Measurements from ENCODE around the gene RCCD1.
A peak's percentile ranks its signal among the peaks of the same experiment; 100 is the strongest.

RCCD1 gene

DNA sequence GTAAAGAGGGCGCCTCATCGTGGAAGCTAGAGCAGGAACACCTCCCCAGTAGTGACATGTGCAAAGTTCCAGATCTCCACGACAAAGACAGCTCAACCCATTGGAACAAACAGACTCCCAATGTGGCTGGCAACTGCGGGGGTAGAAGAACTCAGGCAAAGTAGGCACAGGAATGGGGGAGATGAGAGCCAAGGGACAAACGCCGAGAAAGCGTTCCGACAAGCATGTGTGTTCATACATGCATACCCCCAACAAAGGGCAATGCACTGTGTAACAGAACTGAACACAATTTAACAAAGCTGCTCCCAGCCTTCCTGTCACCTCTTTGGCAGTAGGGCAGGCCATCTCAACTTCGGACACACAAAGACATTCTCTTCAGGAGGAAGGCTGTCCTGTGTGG, 11.6 kb downstream of the RCCD1 start:
- peaks cover 98% of the 10 kb centered on the region for H3K36me3 ChIP-seq (ENCODE audit: low read depth)
- no peaks in the 10 kb centered on the region for H3K9me3 ChIP-seq (ENCODE audit: severe bottlenecking)

GRCh38 chr15:90967206-90967605, 12.5 kb downstream of the RCCD1 start:
- TF ChIP-seq, protein P1, sequence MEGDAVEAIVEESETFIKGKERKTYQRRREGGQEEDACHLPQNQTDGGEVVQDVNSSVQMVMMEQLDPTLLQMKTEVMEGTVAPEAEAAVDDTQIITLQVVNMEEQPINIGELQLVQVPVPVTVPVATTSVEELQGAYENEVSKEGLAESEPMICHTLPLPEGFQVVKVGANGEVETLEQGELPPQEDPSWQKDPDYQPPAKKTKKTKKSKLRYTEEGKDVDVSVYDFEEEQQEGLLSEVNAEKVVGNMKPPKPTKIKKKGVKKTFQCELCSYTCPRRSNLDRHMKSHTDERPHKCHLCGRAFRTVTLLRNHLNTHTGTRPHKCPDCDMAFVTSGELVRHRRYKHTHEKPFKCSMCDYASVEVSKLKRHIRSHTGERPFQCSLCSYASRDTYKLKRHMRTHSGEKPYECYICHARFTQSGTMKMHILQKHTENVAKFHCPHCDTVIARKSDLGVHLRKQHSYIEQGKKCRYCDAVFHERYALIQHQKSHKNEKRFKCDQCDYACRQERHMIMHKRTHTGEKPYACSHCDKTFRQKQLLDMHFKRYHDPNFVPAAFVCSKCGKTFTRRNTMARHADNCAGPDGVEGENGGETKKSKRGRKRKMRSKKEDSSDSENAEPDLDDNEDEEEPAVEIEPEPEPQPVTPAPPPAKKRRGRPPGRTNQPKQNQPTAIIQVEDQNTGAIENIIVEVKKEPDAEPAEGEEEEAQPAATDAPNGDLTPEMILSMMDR (IDR thresholded peaks at IDR 0.05; ENCODE audit: poor library complexity, severe bottlenecking), result no peak

More for the DNA sequence above, 11.6 kb downstream of the RCCD1 start:
- no peak overlapping the region for H3K4me3 ChIP-seq (ENCODE audit: severe bottlenecking)
- ATAC-seq (ENCODE audit: low read depth) (no peak), DNase-seq (ENCODE audit: low spot score) (no peak)
- TF ChIP-seq, protein P1 (IDR thresholded peaks at IDR 0.05; ENCODE audit: poor library complexity, severe bottlenecking), result no peak
- H3K27me3 ChIP-seq (ENCODE audit: insufficient read depth, poor library complexity, severe bottlenecking), result no peaks in the 10 kb centered on the region
- no peaks in the 10 kb centered on the region for H3K4me1 ChIP-seq (ENCODE audit: insufficient read depth, poor library complexity, severe bottlenecking)
- no peak overlapping the region for H3K27ac ChIP-seq (ENCODE audit: poor library complexity, severe bottlenecking)

GRCh38 chr15:90968434-90968833, 13.8 kb downstream of the RCCD1 start:
- TF ChIP-seq, protein P1 (IDR thresholded peaks at IDR 0.05; ENCODE audit: poor library complexity, severe bottlenecking), result no peak
- Histone ChIP-seq H3K9me3 (ENCODE audit: severe bottlenecking) (no peaks in the 10 kb centered on the region), H3K4me1 (ENCODE audit: insufficient read depth, poor library complexity, severe bottlenecking) (no peaks in the 10 kb centered on the region), H3K4me3 (ENCODE audit: severe bottlenecking) (no peak overlapping the region), H3K27ac (ENCODE audit: poor library complexity, severe bottlenecking) (no peak overlapping the region), H3K36me3 (ENCODE audit: low read depth) (peaks cover 98% of the 10 kb centered on the region), H3K27me3 (ENCODE audit: insufficient read depth, poor library complexity, severe bottlenecking) (no peaks in the 10 kb centered on the region)
- no peak for DNase-seq (ENCODE audit: low spot score)
- ATAC-seq (ENCODE audit: low read depth), result no peak

More at GRCh38 chr15:90967206-90967605, 12.5 kb downstream of the RCCD1 start:
- DNase-seq (ENCODE audit: low spot score), result no peak
- Histone ChIP-seq H3K27me3 (ENCODE audit: insufficient read depth, poor library complexity, severe bottlenecking) (no peaks in the 10 kb centered on the region), H3K9me3 (ENCODE audit: severe bottlenecking) (no peaks in the 10 kb centered on the region), H3K27ac (ENCODE audit: poor library complexity, severe bottlenecking) (no peak overlapping the region), H3K4me3 (ENCODE audit: severe bottlenecking) (no peak overlapping the region), H3K4me1 (ENCODE audit: insufficient read depth, poor library complexity, severe bottlenecking) (no peaks in the 10 kb centered on the region), H3K36me3 (ENCODE audit: low read depth) (peaks cover 98% of the 10 kb centered on the region)
- peak; percentile 70 for ATAC-seq (ENCODE audit: low read depth)

DNA sequence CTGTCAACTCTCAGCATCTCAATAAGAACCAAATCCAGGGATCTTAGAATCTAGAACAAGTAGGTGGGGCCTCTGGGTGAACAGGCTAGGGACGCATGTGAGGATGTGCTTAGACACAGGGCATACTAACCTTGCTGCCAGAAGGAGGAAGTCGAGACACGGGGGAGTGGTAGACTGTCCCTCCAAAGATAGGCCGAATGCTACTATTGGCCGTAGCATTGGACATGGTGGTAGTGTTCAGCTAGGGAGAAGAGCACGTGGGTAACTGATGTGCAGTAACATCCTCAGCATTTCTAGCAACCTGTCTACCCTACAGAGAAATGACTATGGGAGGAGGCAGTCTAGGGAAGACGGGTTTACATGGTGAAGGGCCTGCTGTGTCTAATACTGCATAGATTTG, 15.6 kb downstream of the RCCD1 start:
- Histone ChIP-seq H3K9me3 (ENCODE audit: severe bottlenecking) (no peaks in the 10 kb centered on the region), H3K36me3 (ENCODE audit: low read depth) (peaks cover 98% of the 10 kb centered on the region), H3K4me3 (ENCODE audit: severe bottlenecking) (no peak overlapping the region), H3K27ac (ENCODE audit: poor library complexity, severe bottlenecking) (no peak overlapping the region), H3K27me3 (ENCODE audit: insufficient read depth, poor library complexity, severe bottlenecking) (no peaks in the 10 kb centered on the region), H3K4me1 (ENCODE audit: insufficient read depth, poor library complexity, severe bottlenecking) (no peaks in the 10 kb centered on the region)
- TF ChIP-seq, protein P1 (IDR thresholded peaks at IDR 0.05; ENCODE audit: poor library complexity, severe bottlenecking), result no peak
- ATAC-seq (ENCODE audit: low read depth) (no peak), DNase-seq (ENCODE audit: low spot score) (no peak)

GRCh38 chr15:90972133-90972532, 17.4 kb downstream of the RCCD1 start:
- TF ChIP-seq, protein P1 (IDR thresholded peaks at IDR 0.05; ENCODE audit: poor library complexity, severe bottlenecking), result no peak
- H3K4me1 ChIP-seq (ENCODE audit: insufficient read depth, poor library complexity, severe bottlenecking), result no peaks in the 10 kb centered on the region
- H3K27ac ChIP-seq (ENCODE audit: poor library complexity, severe bottlenecking), result no peak overlapping the region
- no peaks in the 10 kb centered on the region for H3K27me3 ChIP-seq (ENCODE audit: insufficient read depth, poor library complexity, severe bottlenecking)
- no peak overlapping the region for H3K4me3 ChIP-seq (ENCODE audit: severe bottlenecking)
- H3K36me3 ChIP-seq (ENCODE audit: low read depth), result peaks cover 98% of the 10 kb centered on the region
- no peaks in the 10 kb centered on the region for H3K9me3 ChIP-seq (ENCODE audit: severe bottlenecking)
- DNase-seq (ENCODE audit: low spot score), result no peak
- no peak for ATAC-seq (ENCODE audit: low read depth)
